ENCODE results near the gene TMEM183A.

The TMEM183A gene

DNA sequence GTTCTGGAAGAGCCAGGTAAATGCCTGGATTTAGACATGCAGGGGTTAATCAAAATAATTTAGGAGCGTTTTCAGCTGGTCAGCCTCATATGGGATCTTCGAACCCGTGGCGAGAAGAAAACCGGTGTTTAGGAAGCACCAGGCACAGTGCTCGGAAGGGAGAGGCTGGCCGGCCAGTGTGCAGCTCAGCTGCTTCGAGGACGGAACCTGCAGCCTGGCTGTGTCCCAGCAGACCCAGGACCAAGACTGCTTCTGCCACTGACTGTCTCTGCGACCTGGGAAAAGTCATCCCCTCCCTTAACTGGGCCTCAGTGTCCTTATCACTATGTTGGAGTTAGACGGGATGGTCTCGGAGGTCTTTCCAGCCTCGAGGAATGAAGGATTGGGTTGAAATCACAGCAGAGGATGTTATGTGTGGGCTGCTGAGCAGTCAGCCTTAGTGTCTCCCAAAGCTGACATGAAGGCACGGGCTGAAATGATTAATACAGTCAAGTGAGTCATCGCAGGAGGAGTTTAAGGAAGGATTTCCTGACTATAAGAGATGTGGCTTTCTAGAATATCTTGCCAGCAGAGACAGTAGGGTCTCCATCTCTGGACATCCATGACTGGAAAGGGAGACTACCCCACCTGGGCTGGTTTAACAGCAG is 39.9 kb downstream of the TMEM183A start:
- H3K36me3 ChIP-seq (ENCODE audit: control insufficient read depth in 1 of 2, insufficient read depth in 2 of 2, low read length in 2 of 2), result no peaks in the 10 kb centered on the region
- no peak overlapping the region for H3K4me2 ChIP-seq (ENCODE audit: low read length)
- no CpG with 5 or more reads among the region's 15 CpGs for WGBS (ENCODE audit: extremely low coverage, insufficient coverage, insufficient read length)

DNA sequence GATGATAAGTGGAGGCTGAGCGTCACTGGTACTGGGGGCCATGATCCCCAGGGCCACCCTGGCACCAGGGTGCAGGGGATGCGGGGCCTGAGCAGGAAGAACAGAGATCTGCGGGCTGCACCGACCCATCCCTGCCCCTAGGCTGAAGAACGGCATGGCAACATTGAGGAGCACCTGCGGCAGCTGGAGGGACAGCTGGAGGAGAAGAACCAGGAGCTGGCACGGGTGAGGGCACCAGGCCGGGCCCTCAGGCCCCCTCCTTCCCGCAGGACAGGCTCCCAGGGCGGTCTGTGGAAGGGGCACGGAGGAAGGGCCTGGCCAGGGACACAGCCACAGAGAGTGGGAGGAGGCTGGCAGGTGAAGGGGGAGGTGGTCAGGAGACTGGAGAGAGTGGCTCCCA is 40.9 kb downstream of the TMEM183A start:
- Histone ChIP-seq H2BK120ac (ENCODE audit: insufficient read depth, low read length, poor library complexity) (no peak overlapping the region), H3K14ac (ENCODE audit: low read length) (no peak overlapping the region), H3K4me3 (ENCODE audit: low read depth, low read length) (no peak overlapping the region), H3K18ac (ENCODE audit: low read length) (no peak overlapping the region), H3K4me2 (ENCODE audit: low read length) (no peak overlapping the region), H2AFZ (ENCODE audit: insufficient read depth, low read length, poor library complexity) (no peak overlapping the region), H4K12ac (ENCODE audit: low read depth, low read length) (no peak overlapping the region), H3K27ac (ENCODE audit: low read depth, low read length) (no peak overlapping the region), H3K27me3 (ENCODE audit: insufficient read depth, low read length) (no peaks in the 10 kb centered on the region), H2AK5ac (ENCODE audit: low read length) (no peak overlapping the region), H4K91ac (ENCODE audit: low read depth, low read length) (no peak overlapping the region), H3K79me1 (ENCODE audit: low read length) (no peaks in the 10 kb centered on the region), H3K9ac (ENCODE audit: low read length) (no peak overlapping the region), H3K9me3 (ENCODE audit: insufficient read depth, low read depth, low read length) (no peaks in the 10 kb centered on the region), H3K4me1 (ENCODE audit: control insufficient read depth in 1 of 2, insufficient read depth in 2 of 2, low read length in 2 of 2) (no peaks in the 10 kb centered on the region), H3K79me2 (ENCODE audit: control insufficient read depth, insufficient read depth, low read length, poor library complexity) (no peaks in the 10 kb centered on the region), H2BK12ac (ENCODE audit: low read length) (no peak overlapping the region), H3K36me3 (ENCODE audit: control insufficient read depth in 1 of 2, insufficient read depth in 2 of 2, low read length in 2 of 2) (no peaks in the 10 kb centered on the region), H4K8ac (ENCODE audit: low read depth, low read length) (no peak overlapping the region), H3K4ac (ENCODE audit: low read depth, low read length) (no peak overlapping the region), H3K23ac (ENCODE audit: low read length) (no peak overlapping the region), H2BK5ac (ENCODE audit: low read depth, low read length, poor library complexity) (no peak overlapping the region)
- WGBS (ENCODE audit: extremely low coverage, insufficient coverage, insufficient read length), result no CpG with 5 or more reads among the region's 11 CpGs
- peak; percentile 48 to 74 for DNase-seq

More for the DNA sequence above, 39.9 kb downstream of the TMEM183A start:
- no peak overlapping the region for H2BK120ac ChIP-seq (ENCODE audit: insufficient read depth, low read length, poor library complexity)
- no peak overlapping the region for H2BK5ac ChIP-seq (ENCODE audit: low read depth, low read length, poor library complexity)
- H3K23ac ChIP-seq (ENCODE audit: low read length), result no peak overlapping the region
- H3K27ac ChIP-seq (ENCODE audit: low read depth, low read length), result no peak overlapping the region
- H3K18ac ChIP-seq (ENCODE audit: low read length), result no peak overlapping the region
- H3K4ac ChIP-seq (ENCODE audit: low read depth, low read length), result no peak overlapping the region
- H4K12ac ChIP-seq (ENCODE audit: low read depth, low read length), result no peak overlapping the region
- H3K27me3 ChIP-seq (ENCODE audit: insufficient read depth, low read length), result no peaks in the 10 kb centered on the region
- no peaks in the 10 kb centered on the region for H3K79me1 ChIP-seq (ENCODE audit: low read length)
- no peak overlapping the region for H3K4me3 ChIP-seq (ENCODE audit: low read depth, low read length)
- no peak overlapping the region for H2BK12ac ChIP-seq (ENCODE audit: low read length)
- H3K9ac ChIP-seq (ENCODE audit: low read length), result no peak overlapping the region
- DNase-seq, result peak; percentile 41 to 69
- H3K14ac ChIP-seq (ENCODE audit: low read length), result no peak overlapping the region
- no peak overlapping the region for H4K8ac ChIP-seq (ENCODE audit: low read depth, low read length)
- H3K4me1 ChIP-seq (ENCODE audit: control insufficient read depth in 1 of 2, insufficient read depth in 2 of 2, low read length in 2 of 2), result no peaks in the 10 kb centered on the region
- no peak overlapping the region for H4K91ac ChIP-seq (ENCODE audit: low read depth, low read length)
- no peaks in the 10 kb centered on the region for H3K9me3 ChIP-seq (ENCODE audit: insufficient read depth, low read depth, low read length)
- no peak overlapping the region for H2AK5ac ChIP-seq (ENCODE audit: low read length)
- no peak overlapping the region for H2AFZ ChIP-seq (ENCODE audit: insufficient read depth, low read length, poor library complexity)
- no peaks in the 10 kb centered on the region for H3K79me2 ChIP-seq (ENCODE audit: control insufficient read depth, insufficient read depth, low read length, poor library complexity)

DNA sequence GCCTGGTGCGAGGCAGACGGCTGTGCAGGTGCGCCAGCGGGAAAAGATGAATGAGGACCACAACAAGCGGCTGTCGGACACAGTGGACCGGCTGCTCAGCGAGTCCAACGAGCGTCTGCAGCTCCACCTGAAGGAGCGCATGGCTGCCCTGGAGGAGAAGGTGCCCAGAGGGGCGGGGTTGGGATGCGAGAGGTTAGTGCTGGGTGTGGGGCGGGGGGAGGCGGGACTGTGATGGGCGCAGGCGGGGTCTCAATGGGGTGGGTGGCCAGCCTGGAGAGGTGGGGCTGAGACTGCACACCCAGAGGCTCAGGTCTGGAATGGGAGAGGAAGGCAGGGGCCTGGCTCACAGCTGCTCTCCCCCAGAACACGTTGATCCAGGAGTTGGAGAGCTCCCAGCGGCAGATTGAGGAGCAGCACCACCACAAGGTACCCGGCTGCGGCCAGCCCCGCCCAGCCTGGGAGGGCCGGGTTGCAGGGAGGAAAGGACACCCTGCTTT is 41.4 kb downstream of the TMEM183A start:
- no peaks in the 10 kb centered on the region for H3K79me2 ChIP-seq (ENCODE audit: control insufficient read depth, insufficient read depth, low read length, poor library complexity)
- no peak overlapping the region for H3K14ac ChIP-seq (ENCODE audit: low read length)
- no peaks in the 10 kb centered on the region for H3K4me1 ChIP-seq (ENCODE audit: control insufficient read depth in 1 of 2, insufficient read depth in 2 of 2, low read length in 2 of 2)
- H3K9me3 ChIP-seq (ENCODE audit: insufficient read depth, low read depth, low read length), result no peaks in the 10 kb centered on the region
- H3K4me3 ChIP-seq (ENCODE audit: low read depth, low read length), result no peak overlapping the region
- DNase-seq, result peak in 1 of 2 donors; percentile 36
- H3K27me3 ChIP-seq (ENCODE audit: insufficient read depth, low read length), result no peaks in the 10 kb centered on the region
- H2AFZ ChIP-seq (ENCODE audit: insufficient read depth, low read length, poor library complexity), result no peak overlapping the region
- no peak overlapping the region for H4K8ac ChIP-seq (ENCODE audit: low read depth, low read length)
- H2AK5ac ChIP-seq (ENCODE audit: low read length), result no peak overlapping the region
- no peak overlapping the region for H3K9ac ChIP-seq (ENCODE audit: low read length)
- no peak overlapping the region for H3K23ac ChIP-seq (ENCODE audit: low read length)
- H2BK5ac ChIP-seq (ENCODE audit: low read depth, low read length, poor library complexity), result no peak overlapping the region
- no peak overlapping the region for H4K91ac ChIP-seq (ENCODE audit: low read depth, low read length)
- H3K36me3 ChIP-seq (ENCODE audit: control insufficient read depth in 1 of 2, insufficient read depth in 2 of 2, low read length in 2 of 2), result no peaks in the 10 kb centered on the region
- H3K18ac ChIP-seq (ENCODE audit: low read length), result no peak overlapping the region
- no CpG with 5 or more reads among the region's 23 CpGs for WGBS (ENCODE audit: extremely low coverage, insufficient coverage, insufficient read length)
- H3K79me1 ChIP-seq (ENCODE audit: low read length), result no peaks in the 10 kb centered on the region
- no peak overlapping the region for H3K4me2 ChIP-seq (ENCODE audit: low read length)
- H2BK12ac ChIP-seq (ENCODE audit: low read length), result no peak overlapping the region
- H4K12ac ChIP-seq (ENCODE audit: low read depth, low read length), result no peak overlapping the region
- no peak overlapping the region for H3K27ac ChIP-seq (ENCODE audit: low read depth, low read length)
- no peak overlapping the region for H2BK120ac ChIP-seq (ENCODE audit: insufficient read depth, low read length, poor library complexity)
- no peak overlapping the region for H3K4ac ChIP-seq (ENCODE audit: low read depth, low read length)

DNA sequence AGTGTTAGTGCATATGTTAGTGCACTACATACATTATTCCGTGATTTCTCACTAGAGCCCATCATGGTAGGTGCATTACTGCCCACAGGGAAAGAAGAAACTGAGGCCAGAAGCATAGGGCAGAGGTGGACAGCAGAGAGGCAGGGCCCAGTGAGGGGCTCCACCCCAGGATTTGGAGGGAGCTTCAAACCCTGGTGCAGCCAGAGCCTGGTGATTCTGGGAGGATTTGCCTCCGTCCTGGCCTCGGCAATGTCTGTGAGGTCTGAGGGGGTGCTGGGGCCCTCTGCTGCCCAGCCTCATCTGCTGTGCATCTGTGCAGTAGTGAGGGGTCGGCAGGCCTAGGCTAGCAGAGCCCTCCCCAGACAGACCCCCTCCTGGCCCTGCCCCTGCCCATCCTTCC is 41.9 kb downstream of the TMEM183A start:
- Histone ChIP-seq H3K18ac (ENCODE audit: low read length) (no peak overlapping the region), H3K23ac (ENCODE audit: low read length) (no peak overlapping the region), H2AK5ac (ENCODE audit: low read length) (no peak overlapping the region), H4K91ac (ENCODE audit: low read depth, low read length) (no peak overlapping the region), H2BK120ac (ENCODE audit: insufficient read depth, low read length, poor library complexity) (no peak overlapping the region), H4K8ac (ENCODE audit: low read depth, low read length) (no peak overlapping the region), H3K4me3 (ENCODE audit: low read depth, low read length) (no peak overlapping the region), H2BK12ac (ENCODE audit: low read length) (no peak overlapping the region), H3K9me3 (ENCODE audit: insufficient read depth, low read depth, low read length) (no peaks in the 10 kb centered on the region), H3K9ac (ENCODE audit: low read length) (no peak overlapping the region), H3K14ac (ENCODE audit: low read length) (no peak overlapping the region), H2AFZ (ENCODE audit: insufficient read depth, low read length, poor library complexity) (no peak overlapping the region), H3K27me3 (ENCODE audit: insufficient read depth, low read length) (no peaks in the 10 kb centered on the region), H3K27ac (ENCODE audit: low read depth, low read length) (no peak overlapping the region), H3K4ac (ENCODE audit: low read depth, low read length) (no peak overlapping the region), H3K79me1 (ENCODE audit: low read length) (no peaks in the 10 kb centered on the region), H4K12ac (ENCODE audit: low read depth, low read length) (no peak overlapping the region), H3K4me1 (ENCODE audit: control insufficient read depth in 1 of 2, insufficient read depth in 2 of 2, low read length in 2 of 2) (no peaks in the 10 kb centered on the region), H3K79me2 (ENCODE audit: control insufficient read depth, insufficient read depth, low read length, poor library complexity) (no peaks in the 10 kb centered on the region), H2BK5ac (ENCODE audit: low read depth, low read length, poor library complexity) (no peak overlapping the region), H3K36me3 (ENCODE audit: control insufficient read depth in 1 of 2, insufficient read depth in 2 of 2, low read length in 2 of 2) (no peaks in the 10 kb centered on the region), H3K4me2 (ENCODE audit: low read length) (no peak overlapping the region)
- DNase-seq, result no peak
- WGBS (ENCODE audit: extremely low coverage, insufficient coverage, insufficient read length), result no CpG with 5 or more reads among the region's 4 CpGs
